Lower lobe of right lung (tissue), 2 donors: ENCODE results near the gene PCBP3. TPM values are rescaled to one million over a fixed set of nuclear protein-coding genes. Genes with fewer than 3 reads are reported as not detected.

Experiments used
- ATAC-seq, 2 donors: fragments of 200-7000 bp; cut with Tn5 transposase; one replicate each; pipeline ENCODE4 v1.9.1; 2020 to 2022; ENCODE audit warnings: mild to moderate bottlenecking in 2 of 2, moderate library complexity in 2 of 2
- DNase-seq: peaks from one replicate; pipeline ENCODE4 v3.0.0-alpha.2; 2020
- H3K27ac ChIP-seq: fragments of 200-600 bp; one replicate; pipeline ENCODE4 v1.8.0; 2022
- H3K27me3 ChIP-seq: fragments of 200-600 bp; one replicate; pipeline ENCODE4 v1.8.0; 2022; ENCODE audit warnings: low read depth
- H3K36me3 ChIP-seq: fragments of 200-600 bp; one replicate; pipeline ENCODE4 v1.8.0; 2022; ENCODE audit warnings: mild to moderate bottlenecking
- H3K4me1 ChIP-seq: fragments of 200-600 bp; one replicate; pipeline ENCODE4 v1.8.0; 2022
- H3K4me3 ChIP-seq: fragments of 200-600 bp; one replicate; pipeline ENCODE4 v1.8.0; 2022; ENCODE audit warnings: mild to moderate bottlenecking
- H3K9me3 ChIP-seq: fragments of 200-600 bp; one replicate; pipeline ENCODE4 v1.8.0; 2022
- intact Hi-C: fragments of 100-400 bp; cut with DNase I; formaldehyde crosslinking; loops from one replicate; pipeline ENCODE4 v1.11.0; 2022
- total RNA-seq: library from RNA; stranded (reverse); fragmentation: NEBNext Ultra II Directional; extraction: Animal tissue kit (Norgen Biotek cat#: 25700); gene quantifications from one replicate; pipeline ENCODE4 v1.2.1, GENCODE V29; 2021
- TF ChIP-seq, protein P1 (sequence below): fragments of 200-600 bp; IDR thresholded peaks from one replicate; pipeline ENCODE4 v1.8.0; 2022; ENCODE audit warnings: antibody characterized with exemption, mild to moderate bottlenecking
- donor health status: DM: no; HTN: yes; CAD: no; lungs with severe emphysema.

PCBP3 gene
- total RNA-seq, 1 donor from 2014 or later, result 4.5 TPM

DNA sequence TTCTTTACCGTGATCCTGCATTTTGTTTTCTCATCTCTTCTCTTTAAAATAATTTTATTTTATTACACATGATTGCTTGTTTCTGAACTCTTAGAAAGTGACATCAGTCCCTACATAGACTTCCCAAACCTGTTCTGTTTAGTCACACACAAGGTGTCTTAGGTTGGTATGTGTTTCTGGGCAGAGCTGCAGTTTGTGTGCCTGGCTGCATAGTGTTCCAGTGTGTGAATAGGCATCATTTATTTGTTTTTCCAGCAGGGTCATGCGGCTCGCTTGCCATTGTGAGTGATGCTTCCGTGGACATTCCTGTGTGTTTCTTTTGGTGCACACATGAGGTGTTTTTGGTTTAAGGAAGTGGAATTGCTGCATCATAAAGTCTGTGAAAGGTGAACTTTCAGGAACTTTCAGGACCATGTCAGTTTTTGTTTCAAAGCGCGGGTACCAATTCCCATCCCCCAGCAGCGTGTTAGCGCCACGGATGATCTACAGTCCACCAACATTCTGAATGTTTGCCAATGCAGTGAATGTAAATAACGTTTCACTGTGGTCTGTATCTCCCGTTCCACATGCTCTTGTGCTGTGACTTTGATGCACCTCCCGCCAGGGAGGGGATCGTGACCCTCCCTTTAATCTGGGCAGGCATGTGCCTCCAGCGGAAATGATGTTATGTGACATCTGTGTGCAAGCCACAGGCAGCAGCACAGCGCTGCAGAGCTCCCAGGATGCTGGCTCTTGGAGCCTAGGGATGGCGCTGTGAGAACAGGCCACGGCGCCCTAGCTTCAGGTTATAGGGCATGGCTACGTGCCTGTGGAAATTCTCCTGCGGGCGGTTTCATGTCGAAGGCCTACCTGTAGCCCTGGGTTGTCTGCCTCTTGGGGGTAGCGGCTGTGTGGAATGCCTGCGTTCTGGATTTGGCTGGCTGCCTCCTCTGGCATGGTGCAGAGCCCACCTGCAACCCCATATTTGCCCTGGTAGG lies 193.5 kb downstream of the PCBP3 start:
- peaks cover 14% of the 10 kb centered on the region for H3K9me3 ChIP-seq
- H3K36me3 ChIP-seq, result no peaks in the 10 kb centered on the region
- H3K27ac ChIP-seq, result no peak overlapping the region
- H3K27me3 ChIP-seq, result no peaks in the 10 kb centered on the region
- no peak for ATAC-seq
- no peak for DNase-seq
- H3K4me1 ChIP-seq, result no peaks in the 10 kb centered on the region
- no peak overlapping the region for H3K4me3 ChIP-seq
- intact Hi-C loops, result no loop called here
- TF ChIP-seq, protein P1, sequence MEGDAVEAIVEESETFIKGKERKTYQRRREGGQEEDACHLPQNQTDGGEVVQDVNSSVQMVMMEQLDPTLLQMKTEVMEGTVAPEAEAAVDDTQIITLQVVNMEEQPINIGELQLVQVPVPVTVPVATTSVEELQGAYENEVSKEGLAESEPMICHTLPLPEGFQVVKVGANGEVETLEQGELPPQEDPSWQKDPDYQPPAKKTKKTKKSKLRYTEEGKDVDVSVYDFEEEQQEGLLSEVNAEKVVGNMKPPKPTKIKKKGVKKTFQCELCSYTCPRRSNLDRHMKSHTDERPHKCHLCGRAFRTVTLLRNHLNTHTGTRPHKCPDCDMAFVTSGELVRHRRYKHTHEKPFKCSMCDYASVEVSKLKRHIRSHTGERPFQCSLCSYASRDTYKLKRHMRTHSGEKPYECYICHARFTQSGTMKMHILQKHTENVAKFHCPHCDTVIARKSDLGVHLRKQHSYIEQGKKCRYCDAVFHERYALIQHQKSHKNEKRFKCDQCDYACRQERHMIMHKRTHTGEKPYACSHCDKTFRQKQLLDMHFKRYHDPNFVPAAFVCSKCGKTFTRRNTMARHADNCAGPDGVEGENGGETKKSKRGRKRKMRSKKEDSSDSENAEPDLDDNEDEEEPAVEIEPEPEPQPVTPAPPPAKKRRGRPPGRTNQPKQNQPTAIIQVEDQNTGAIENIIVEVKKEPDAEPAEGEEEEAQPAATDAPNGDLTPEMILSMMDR, result no peak

DNA sequence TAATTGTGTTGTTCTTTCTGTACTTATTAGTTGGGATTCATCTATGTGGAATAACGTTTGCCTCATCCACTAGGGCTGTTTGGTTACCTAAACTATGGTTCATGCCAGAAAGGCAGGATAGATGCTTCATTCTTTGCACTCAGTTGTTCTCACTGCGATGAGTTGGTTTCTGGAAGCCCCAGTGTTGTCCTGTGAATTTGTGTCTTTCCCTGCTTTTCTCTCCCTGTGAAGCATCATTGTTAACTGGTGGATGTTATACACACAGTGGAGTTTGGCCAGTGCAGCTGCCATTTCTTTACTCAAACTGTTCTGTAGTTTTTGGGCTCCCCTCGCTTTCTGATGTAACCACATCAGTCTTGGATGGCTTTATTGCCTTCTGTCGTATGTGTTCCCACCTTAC lies 194.4 kb downstream of the PCBP3 start:
- no peak for DNase-seq
- ATAC-seq, result no peak
- no peak overlapping the region for H3K4me3 ChIP-seq
- no peaks in the 10 kb centered on the region for H3K4me1 ChIP-seq
- intact Hi-C loops, result no loop called here
- no peaks in the 10 kb centered on the region for H3K36me3 ChIP-seq
- peaks cover 14% of the 10 kb centered on the region for H3K9me3 ChIP-seq
- H3K27me3 ChIP-seq, result no peaks in the 10 kb centered on the region
- TF ChIP-seq, protein P1, result no peak
- no peak overlapping the region for H3K27ac ChIP-seq

DNA sequence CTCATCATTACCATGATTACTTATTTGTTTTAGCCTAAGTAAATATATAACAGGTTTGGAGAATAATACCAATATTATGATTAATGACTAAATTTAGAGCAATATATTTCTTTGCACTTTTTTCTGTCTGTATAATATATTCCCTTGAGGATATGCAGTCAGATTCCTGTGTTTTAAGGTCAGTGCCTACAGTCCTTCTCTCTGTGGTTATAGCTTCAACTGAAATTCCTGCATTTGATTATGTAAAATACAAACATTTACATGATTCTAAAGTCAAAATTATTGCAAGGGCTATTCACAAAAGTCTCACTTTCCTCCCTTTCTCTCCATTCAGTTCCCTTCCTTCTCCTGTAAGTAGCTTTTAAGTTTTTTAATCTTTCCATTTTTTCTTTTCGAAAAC lies 195.1 kb downstream of the PCBP3 start:
- Histone ChIP-seq H3K4me1 (no peaks in the 10 kb centered on the region), H3K4me3 (no peak overlapping the region), H3K27me3 (no peaks in the 10 kb centered on the region), H3K27ac (no peak overlapping the region), H3K9me3 (peaks cover 14% of the 10 kb centered on the region), H3K36me3 (no peaks in the 10 kb centered on the region)
- ATAC-seq (no peak), DNase-seq (no peak)
- TF ChIP-seq, protein P1, result no peak
- intact Hi-C loops, result no loop called here

DNA sequence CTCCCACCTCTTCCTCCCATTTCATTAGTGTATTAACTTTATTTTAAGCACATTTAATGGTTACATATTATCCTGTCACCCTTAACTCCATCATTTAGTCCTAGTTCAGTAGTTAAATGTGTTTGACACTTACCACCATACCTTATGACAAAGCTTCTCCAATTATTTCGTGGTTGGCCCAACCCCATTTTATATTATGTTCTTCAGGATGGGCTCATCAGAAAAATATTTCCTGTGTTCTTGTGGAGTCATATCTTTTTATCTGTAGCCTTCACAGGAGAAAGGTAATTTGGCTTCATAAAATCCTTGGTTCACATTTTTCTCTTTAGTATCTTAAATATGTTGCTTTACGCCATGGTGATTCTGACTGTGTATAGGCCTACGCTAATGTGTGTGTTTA lies 195.7 kb downstream of the PCBP3 start:
- Histone ChIP-seq H3K4me3 (no peak overlapping the region), H3K36me3 (no peaks in the 10 kb centered on the region), H3K9me3 (peaks cover 14% of the 10 kb centered on the region), H3K4me1 (no peaks in the 10 kb centered on the region), H3K27ac (no peak overlapping the region), H3K27me3 (no peaks in the 10 kb centered on the region)
- no peak for ATAC-seq
- TF ChIP-seq, protein P1, result no peak
- intact Hi-C loops, result no loop called here
- no peak for DNase-seq

DNA sequence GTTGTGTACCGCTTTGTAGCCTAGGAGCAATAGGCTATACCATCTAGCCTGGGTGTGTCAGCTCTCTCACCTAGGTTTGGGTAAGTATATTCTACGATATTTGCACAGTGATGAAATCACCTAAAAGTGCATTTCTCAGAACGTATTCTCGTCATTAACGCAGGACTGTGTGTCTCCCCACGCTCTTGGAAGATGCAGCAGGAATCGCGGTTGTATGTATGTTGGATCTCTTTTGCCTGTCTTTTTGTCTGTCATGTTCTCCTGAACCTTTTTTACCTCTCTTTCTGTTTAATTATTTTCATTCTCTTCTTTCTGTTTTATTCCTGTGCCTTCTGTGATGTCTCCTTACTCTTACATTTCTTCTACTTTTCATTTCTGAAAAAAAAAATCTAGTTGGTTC lies 197.5 kb downstream of the PCBP3 start:
- ATAC-seq (no peak), DNase-seq (no peak)

More for the DNA sequence above, 197.5 kb downstream of the PCBP3 start:
- Histone ChIP-seq H3K27ac (no peak overlapping the region), H3K36me3 (no peaks in the 10 kb centered on the region), H3K9me3 (peaks cover 14% of the 10 kb centered on the region), H3K27me3 (no peaks in the 10 kb centered on the region), H3K4me3 (no peak overlapping the region), H3K4me1 (no peaks in the 10 kb centered on the region)
- TF ChIP-seq, protein P1, result no peak
- intact Hi-C loops, result no loop called here
